Neuronal stem cell (in vitro differentiated cells): ENCODE results near the gene C11orf97.

Source experiments
- DNase-seq: peaks from one replicate; pipeline ENCODE4 v3.0.0-alpha.2; 2013; ENCODE audit warnings: low spot score
- H2AFZ ChIP-seq: one replicate; pipeline ENCODE4 v1.6.1; 2013; ENCODE audit warnings: mild to moderate bottlenecking, low read length, inconsistent platforms
- H2AK5ac ChIP-seq: 2 replicates; pipeline ENCODE4 v1.6.1; 2013; ENCODE audit warnings: low read depth, mild to moderate bottlenecking, inconsistent platforms, low read length, moderate library complexity, mixed read lengths
- H2BK120ac ChIP-seq: 2 replicates; pipeline ENCODE4 v1.6.1; 2013; ENCODE audit warnings: low read depth, mild to moderate bottlenecking, inconsistent platforms, low read length, moderate library complexity, mixed read lengths
- H2BK12ac ChIP-seq: one replicate; pipeline ENCODE4 v1.6.1; 2013; ENCODE audit warnings: low read length, inconsistent platforms
- H2BK15ac ChIP-seq: 2 replicates; pipeline ENCODE4 v1.6.1; 2013; ENCODE audit warnings: mild to moderate bottlenecking, low read length, inconsistent platforms, mixed read lengths
- H2BK5ac ChIP-seq: one replicate; pipeline ENCODE4 v1.6.1; 2013; ENCODE audit warnings: inconsistent platforms, mild to moderate bottlenecking, low read length, moderate library complexity
- H3K14ac ChIP-seq: one replicate; pipeline ENCODE4 v1.6.1; 2013; ENCODE audit warnings: low read length, inconsistent platforms
- H3K18ac ChIP-seq: 2 replicates; pipeline ENCODE4 v1.6.1; 2013; ENCODE audit warnings: low read length, inconsistent platforms
- H3K23ac ChIP-seq: 2 replicates; pipeline ENCODE4 v1.6.1; 2013; ENCODE audit warnings: low read depth, mild to moderate bottlenecking, mixed read lengths, low read length, inconsistent platforms; ENCODE audit not compliant: poor library complexity
- H3K27ac ChIP-seq: replicated peaks from 3 replicates; pipeline ENCODE4 v1.5.1; 2013; ENCODE audit warnings: low read length, inconsistent platforms
- H3K27me3 ChIP-seq, 3 experiments: 2 replicates each; pipeline ENCODE4 v1.6.1; 2013; ENCODE audit warnings: low read length in 3 of 3, mild to moderate bottlenecking in 2 of 3, inconsistent platforms in 1 of 3, low read depth in 1 of 3, mixed read lengths in 1 of 3, moderate library complexity in 1 of 3; ENCODE audit not compliant: control insufficient read depth in 3 of 3, insufficient read depth in 3 of 3
- H3K36me3 ChIP-seq, 2 donors: replicated peaks in 1 of 2; 2 replicates each; pipeline ENCODE4 v1.6.1; 2013; ENCODE audit warnings: low read length in 2 of 2; ENCODE audit not compliant: control insufficient read depth in 2 of 2, insufficient read depth in 2 of 2
- H3K4ac ChIP-seq: 2 replicates; pipeline ENCODE4 v1.6.1; 2013; ENCODE audit warnings: inconsistent platforms, mild to moderate bottlenecking, low read length, moderate library complexity
- H3K4me1 ChIP-seq, 2 donors: 1 replicate in 1 of 2; 2 replicates in 1 of 2; pipeline ENCODE4 v1.6.1; 2013; ENCODE audit warnings: low read length in 2 of 2, low read depth in 1 of 2; ENCODE audit not compliant: control insufficient read depth in 2 of 2, insufficient read depth in 1 of 2
- H3K4me2 ChIP-seq: one replicate; pipeline ENCODE4 v1.6.1; 2013; ENCODE audit warnings: mild to moderate bottlenecking, low read length, inconsistent platforms; ENCODE audit not compliant: insufficient read depth, poor library complexity, severe bottlenecking
- H3K4me3 ChIP-seq, 2 donors: 2 replicates each; pipeline ENCODE4 v1.5.1; 2013; ENCODE audit warnings: low read length in 2 of 2, mild to moderate bottlenecking in 2 of 2, inconsistent platforms in 1 of 2, moderate library complexity in 1 of 2
- H3K79me1 ChIP-seq: one replicate; pipeline ENCODE4 v1.6.1; 2013; ENCODE audit warnings: low read depth, mild to moderate bottlenecking, inconsistent platforms, low read length, moderate library complexity
- H3K9ac ChIP-seq: one replicate; pipeline ENCODE4 v1.6.1; 2013; ENCODE audit warnings: mild to moderate bottlenecking, low read depth, low read length, inconsistent platforms; ENCODE audit not compliant: poor library complexity
- H3K9me3 ChIP-seq, 2 donors: replicated peaks in 1 of 2; 2 replicates each; pipeline versions ENCODE3 to v1.6.1; 2013; ENCODE audit warnings: low read length in 2 of 2, mild to moderate bottlenecking in 2 of 2, inconsistent platforms in 1 of 2, low read depth in 1 of 2, mixed read lengths in 1 of 2, moderate library complexity in 1 of 2; ENCODE audit not compliant: control insufficient read depth in 2 of 2, insufficient read depth in 1 of 2
- H4K8ac ChIP-seq: one replicate; pipeline ENCODE4 v1.6.1; 2013; ENCODE audit warnings: low read depth, mild to moderate bottlenecking, inconsistent platforms, low read length, moderate library complexity
- H4K91ac ChIP-seq: one replicate; pipeline ENCODE4 v1.6.1; 2013; ENCODE audit warnings: low read length, low read depth, mild to moderate bottlenecking, inconsistent platforms; ENCODE audit not compliant: poor library complexity
- WGBS, 2 donors: extraction: QIAGEN DNeasy Blood & Tissue Kit; methylation state at CpG; one replicate each; pipeline ENCODE4 v1.1.7; 2013; ENCODE audit warnings: missing lambda C conversion rate in 2 of 2, mixed read lengths in 1 of 2; ENCODE audit not compliant: insufficient read length in 2 of 2, insufficient replicate concordance in 1 of 2; ENCODE audit errors: extremely low coverage in 2 of 2; 5-methylcytosine and 5-hydroxymethylcytosine counted together

Gene C11orf97

DNA sequence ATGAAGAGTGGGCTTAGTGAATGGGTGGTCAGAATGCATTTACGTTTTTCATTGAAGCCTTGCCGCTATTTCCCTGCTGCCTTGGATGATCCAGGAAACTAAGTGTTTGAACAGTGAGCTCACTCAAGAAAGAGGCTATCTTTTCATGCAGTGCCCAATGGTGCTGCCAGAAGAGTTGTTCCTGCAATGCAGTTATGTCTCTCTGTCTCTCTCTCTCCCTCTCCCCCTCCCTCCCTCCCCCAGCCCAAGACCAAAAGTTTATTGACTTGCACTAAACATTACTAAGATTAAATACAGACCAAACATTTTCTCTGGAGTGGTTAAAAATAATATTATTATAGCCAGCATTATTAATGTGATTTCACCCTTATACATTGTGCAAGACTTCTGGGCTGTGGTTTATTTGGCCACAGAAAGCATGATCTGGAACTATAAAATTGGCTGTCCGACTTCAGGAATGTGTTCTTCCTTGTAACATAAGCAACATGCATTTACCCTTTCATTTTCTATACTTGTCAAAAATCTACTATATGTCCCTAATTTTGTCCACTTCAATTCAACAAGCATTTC, 24.9 kb downstream of the C11orf97 start:
- no peak for DNase-seq
- Histone ChIP-seq H3K36me3 (no peaks in the 10 kb centered on the region), H3K9me3 (no peaks in the 10 kb centered on the region), H2BK15ac (no peak overlapping the region), H4K8ac (no peak overlapping the region), H2AK5ac (no peak overlapping the region), H2BK5ac (no peak overlapping the region), H4K91ac (no peak overlapping the region), H3K4ac (no peak overlapping the region), H3K23ac (no peak overlapping the region), H2BK120ac (no peak overlapping the region), H3K4me1 (no peaks in the 10 kb centered on the region), H2AFZ (no peak overlapping the region), H3K79me1 (no peaks in the 10 kb centered on the region), H3K4me2 (no peak overlapping the region), H3K9ac (no peak overlapping the region), H3K18ac (no peak overlapping the region), H3K27me3 (peaks cover 0 to 38% (median 0%) of the 10 kb centered on the region in 3 experiments), H2BK12ac (no peak overlapping the region), H3K27ac (no peak overlapping the region), H3K14ac (no peak overlapping the region), H3K4me3 (no peak overlapping the region)
- WGBS, 2 donors, result no CpG with 5 or more reads among the region's 3 CpGs

DNA sequence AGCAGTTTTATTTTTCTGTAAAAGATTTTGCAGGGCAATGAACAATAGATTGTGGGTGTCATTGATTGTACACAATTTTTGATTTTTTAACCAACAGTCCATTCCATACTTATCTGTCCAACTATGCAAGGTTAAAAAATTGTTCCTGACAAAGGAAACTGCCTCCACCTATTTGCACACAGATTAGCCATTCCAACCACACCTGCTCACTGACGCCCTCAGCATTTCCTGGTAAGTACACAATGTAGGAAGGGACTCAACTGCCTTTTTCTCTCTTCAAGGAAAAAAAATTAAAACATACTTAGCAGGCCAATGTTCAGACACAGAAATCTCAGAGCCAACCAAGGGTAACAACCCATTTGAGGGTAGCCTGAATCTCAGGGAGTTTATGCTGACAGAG, 27.2 kb downstream of the C11orf97 start:
- no peak for DNase-seq
- H2BK5ac ChIP-seq, result no peak overlapping the region
- no CpG with 5 or more reads among the region's 1 CpG for WGBS, 2 donors
- H3K14ac ChIP-seq, result no peak overlapping the region
- no peak overlapping the region for H3K9ac ChIP-seq
- H2BK120ac ChIP-seq, result no peak overlapping the region
- no peak overlapping the region for H4K8ac ChIP-seq
- H3K27me3 ChIP-seq, result peaks cover under 1 to 49% (median 7%) of the 10 kb centered on the region in 3 experiments
- H2AK5ac ChIP-seq, result no peak overlapping the region
- no peak overlapping the region for H3K4me2 ChIP-seq
- H3K23ac ChIP-seq, result no peak overlapping the region
- no peaks in the 10 kb centered on the region for H3K36me3 ChIP-seq
- no peak overlapping the region for H2BK15ac ChIP-seq
- H3K79me1 ChIP-seq, result no peaks in the 10 kb centered on the region
- no peak overlapping the region for H2AFZ ChIP-seq
- H3K18ac ChIP-seq, result no peak overlapping the region
- H4K91ac ChIP-seq, result no peak overlapping the region
- H2BK12ac ChIP-seq, result no peak overlapping the region
- H3K4ac ChIP-seq, result no peak overlapping the region
- H3K9me3 ChIP-seq, result no peaks in the 10 kb centered on the region
- H3K4me3 ChIP-seq, result no peak overlapping the region
- no peak overlapping the region for H3K27ac ChIP-seq
- peaks cover 0 to 1% of the 10 kb centered on the region in 2 donors for H3K4me1 ChIP-seq

DNA sequence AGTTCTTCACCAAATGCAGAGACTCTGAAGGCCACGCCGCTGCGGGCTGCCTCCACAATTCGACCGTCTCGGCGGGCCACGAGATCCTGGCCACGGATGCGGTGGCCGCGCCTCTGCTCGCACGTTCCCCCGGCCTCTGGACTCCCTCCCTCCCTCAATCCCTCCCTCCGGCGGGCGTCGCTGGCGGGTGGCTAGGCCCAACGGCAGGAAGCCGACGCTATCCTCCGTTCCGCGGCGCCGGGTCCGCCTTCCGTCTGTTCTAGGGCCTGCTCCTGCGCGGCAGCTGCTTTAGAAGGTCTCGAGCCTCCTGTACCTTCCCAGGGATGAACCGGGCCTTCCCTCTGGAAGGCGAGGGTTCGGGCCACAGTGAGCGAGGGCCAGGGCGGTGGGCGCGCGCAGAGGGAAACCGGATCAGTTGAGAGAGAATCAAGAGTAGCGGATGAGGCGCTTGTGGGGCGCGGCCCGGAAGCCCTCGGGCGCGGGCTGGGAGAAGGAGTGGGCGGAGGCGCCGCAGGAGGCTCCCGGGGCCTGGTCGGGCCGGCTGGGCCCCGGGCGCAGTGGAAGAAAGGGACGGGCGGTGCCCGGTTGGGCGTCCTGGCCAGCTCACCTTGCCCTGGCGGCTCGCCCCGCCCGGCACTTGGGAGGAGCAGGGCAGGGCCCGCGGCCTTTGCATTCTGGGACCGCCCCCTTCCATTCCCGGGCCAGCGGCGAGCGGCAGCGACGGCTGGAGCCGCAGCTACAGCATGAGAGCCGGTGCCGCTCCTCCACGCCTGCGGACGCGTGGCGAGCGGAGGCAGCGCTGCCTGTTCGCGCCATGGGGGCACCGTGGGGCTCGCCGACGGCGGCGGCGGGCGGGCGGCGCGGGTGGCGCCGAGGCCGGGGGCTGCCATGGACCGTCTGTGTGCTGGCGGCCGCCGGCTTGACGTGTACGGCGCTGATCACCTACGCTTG, 31.7 kb downstream of the C11orf97 start, which contains the start of gene FUT4:
FUT4 (plus strand) TSS at position 227 of the 951 bp plus-strand sequence; CDS start at position 440, 213 bp downstream.
- no CpG with 5 or more reads among the region's 109 CpGs for WGBS, 2 donors
- peak within 1 kb of the TSS; percentile 97 for H3K23ac ChIP-seq
- H4K91ac ChIP-seq, result peak within 1 kb of the TSS; percentile 66
- H2BK120ac ChIP-seq, result no peak within 1 kb of the TSS
- peak within 1 kb of the TSS; percentile 98 for H2BK15ac ChIP-seq
- peak within 1 kb of the TSS; percentile 96 for H2AFZ ChIP-seq
- H3K9ac ChIP-seq, result peak within 1 kb of the TSS; percentile 91
- H3K27me3 ChIP-seq, result peaks cover 8 to 76% (median 25%) of the 10 kb centered on the region in 3 experiments
- peak within 1 kb of the TSS; percentile 57 for H4K8ac ChIP-seq
- H3K4me3 ChIP-seq, result peak within 1 kb of the TSS; percentile 45 to 87
- peak within 1 kb of the TSS; percentile 86 for H3K14ac ChIP-seq
- peak within 1 kb of the TSS; percentile 27 for H3K4ac ChIP-seq
- peak within 1 kb of the TSS; percentile 98 for H3K18ac ChIP-seq
- peak; percentile 72 for DNase-seq
- H3K4me1 ChIP-seq, result peaks cover 0 to 4% of the 10 kb centered on the region in 2 donors
- peak within 1 kb of the TSS; percentile 37 for H3K27ac ChIP-seq
- no peaks in the 10 kb centered on the region for H3K36me3 ChIP-seq
- no peak within 1 kb of the TSS for H2BK5ac ChIP-seq
- H2BK12ac ChIP-seq, result peak within 1 kb of the TSS; percentile 66
- H2AK5ac ChIP-seq, result no peak within 1 kb of the TSS
- H3K9me3 ChIP-seq, result peaks cover 0 to 6% of the 10 kb centered on the region in 2 donors
- H3K79me1 ChIP-seq, result no peaks in the 10 kb centered on the region
- H3K4me2 ChIP-seq, result peak within 1 kb of the TSS; percentile 88
